ENCODE measurements around the gene ZFYVE1.

ZFYVE1 gene

GRCh38 chr14:72974661-72975060, 52.2 kb downstream of the ZFYVE1 start:
- in situ Hi-C loops (cut with MboI; ENCODE audit: low pct_unique_long_range_greater_than_20kb, low sequenced_read_pairs, unreplicated experiment) = no loop called here
- DNase-seq (ENCODE audit: low spot score) = no peak
- no peak for TF ChIP-seq CTCF (IDR thresholded peaks at IDR 0.05; ENCODE audit: extremely low read depth, insufficient read depth, missing control alignments)

DNA sequence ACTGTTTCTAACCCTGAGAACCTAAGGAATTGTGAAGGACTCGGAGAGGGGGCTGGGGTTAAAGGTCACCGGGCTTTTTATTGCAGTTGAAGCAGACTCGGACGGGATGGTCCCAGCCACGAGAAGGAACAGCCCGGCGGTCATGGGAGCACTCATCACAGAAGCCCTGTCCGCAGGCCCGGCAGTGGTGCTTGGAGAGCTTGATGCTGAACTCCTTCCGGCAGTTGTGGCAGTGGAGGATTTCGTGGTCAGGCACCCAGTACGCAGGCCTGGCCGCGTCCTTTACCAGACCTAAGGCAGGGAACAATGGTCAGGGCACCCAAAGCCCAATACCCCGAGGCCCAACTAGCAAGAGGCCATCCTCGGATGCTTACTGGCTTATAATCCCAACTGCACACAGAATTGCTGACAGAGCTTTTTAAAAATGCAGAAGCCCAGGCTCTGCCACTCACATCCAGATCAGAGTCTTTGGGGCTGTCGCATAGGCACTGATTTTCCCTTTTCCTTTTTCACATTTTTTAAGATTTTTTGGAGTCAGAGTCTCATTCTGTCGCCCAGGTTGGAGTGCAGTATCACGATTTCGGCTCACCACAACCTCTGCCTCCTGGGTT, 56.0 kb downstream of the ZFYVE1 start:
- TF ChIP-seq CTCF (IDR thresholded peaks at IDR 0.05; ENCODE audit: extremely low read depth, insufficient read depth, missing control alignments) = no peak
- no peak for DNase-seq (ENCODE audit: low spot score)
- in situ Hi-C loops (cut with MboI; ENCODE audit: low pct_unique_long_range_greater_than_20kb, low sequenced_read_pairs, unreplicated experiment) = no loop called here

DNA sequence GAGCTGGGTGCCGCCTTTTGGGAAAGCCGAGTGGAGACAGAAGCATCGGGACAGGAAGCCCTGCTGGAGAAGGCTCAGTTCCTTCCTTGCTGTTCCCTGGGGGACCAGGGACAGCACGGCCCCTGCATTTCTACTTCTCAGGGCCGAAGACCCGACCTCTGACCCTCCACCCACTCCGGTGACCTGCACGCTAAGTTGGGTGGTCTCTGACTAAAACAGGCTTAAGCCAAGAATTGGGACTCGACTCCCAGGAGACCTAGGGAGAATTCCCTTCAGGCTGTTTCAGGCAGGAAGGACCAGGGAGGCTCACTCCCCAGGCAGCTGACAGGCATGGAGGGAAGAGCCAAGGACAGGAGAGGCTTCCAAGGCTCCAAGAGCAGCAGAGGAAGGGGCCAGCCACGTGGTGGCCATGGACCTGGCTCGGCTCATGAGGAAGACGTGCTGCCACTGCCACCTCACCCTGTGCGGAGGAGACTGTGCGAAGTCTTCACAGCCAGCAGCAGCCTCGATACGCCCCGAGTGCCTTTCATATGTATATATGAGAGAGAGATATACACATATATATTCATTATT, 56.8 kb downstream of the ZFYVE1 start:
- in situ Hi-C loops (cut with MboI; ENCODE audit: low pct_unique_long_range_greater_than_20kb, low sequenced_read_pairs, unreplicated experiment) = no loop called here
- DNase-seq (ENCODE audit: low spot score) = no peak
- no peak for TF ChIP-seq CTCF (IDR thresholded peaks at IDR 0.05; ENCODE audit: extremely low read depth, insufficient read depth, missing control alignments)

DNA sequence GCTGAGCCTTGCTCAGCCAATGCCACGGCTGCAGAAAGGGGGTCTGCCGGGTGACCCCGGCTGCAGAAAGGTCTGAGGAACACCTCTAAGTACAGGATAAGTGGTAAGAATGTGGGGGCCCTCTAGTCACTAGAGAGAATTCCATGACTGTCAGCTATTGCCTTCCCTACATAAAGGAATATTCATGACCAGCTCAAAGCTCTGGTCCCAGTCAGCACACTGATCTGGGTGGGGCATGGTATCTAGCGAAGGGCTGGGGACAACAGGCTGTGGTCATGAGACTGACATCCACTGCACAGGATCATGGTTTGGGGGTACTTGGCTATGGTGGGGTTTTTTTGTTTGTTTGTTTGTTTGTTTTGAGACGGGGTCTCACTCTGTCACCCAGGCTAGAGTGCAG, 58.6 kb downstream of the ZFYVE1 start:
- DNase-seq (ENCODE audit: low spot score) = no peak
- in situ Hi-C loops (cut with MboI; ENCODE audit: low pct_unique_long_range_greater_than_20kb, low sequenced_read_pairs, unreplicated experiment) = no loop called here
- TF ChIP-seq CTCF (IDR thresholded peaks at IDR 0.05; ENCODE audit: extremely low read depth, insufficient read depth, missing control alignments) = no peak

DNA sequence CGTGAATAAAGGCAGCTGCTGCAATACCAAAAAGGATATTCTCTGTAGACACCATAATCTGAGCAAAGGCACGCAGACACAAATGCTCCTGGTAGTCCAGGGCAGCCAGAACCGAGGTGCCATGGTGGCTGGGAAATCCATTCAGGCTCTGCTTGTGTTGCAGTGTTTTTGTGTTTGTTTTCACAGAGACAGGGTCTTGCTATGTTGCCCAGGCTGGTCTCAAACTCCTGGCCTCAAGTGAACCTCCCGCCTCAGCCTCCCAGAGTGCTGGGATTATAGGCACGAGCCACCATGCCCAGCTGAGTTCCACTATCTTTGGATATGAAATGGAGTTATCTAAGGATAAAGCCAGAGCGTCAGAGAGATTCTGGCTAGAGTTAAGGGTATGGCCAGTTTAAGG, 60.9 kb downstream of the ZFYVE1 start:
- TF ChIP-seq CTCF (IDR thresholded peaks at IDR 0.05; ENCODE audit: extremely low read depth, insufficient read depth, missing control alignments) = no peak
- DNase-seq (ENCODE audit: low spot score) = no peak
- in situ Hi-C loops (cut with MboI; ENCODE audit: low pct_unique_long_range_greater_than_20kb, low sequenced_read_pairs, unreplicated experiment) = no loop called here

GRCh38 chr14:72965249-72965648, 61.7 kb downstream of the ZFYVE1 start:
- in situ Hi-C loops (cut with MboI; ENCODE audit: low pct_unique_long_range_greater_than_20kb, low sequenced_read_pairs, unreplicated experiment) = no loop called here
- no peak for TF ChIP-seq CTCF (IDR thresholded peaks at IDR 0.05; ENCODE audit: extremely low read depth, insufficient read depth, missing control alignments)
- no peak for DNase-seq (ENCODE audit: low spot score)
